Fibroblast of lung (primary cell): ENCODE measurements around the gene NKAIN2. TPM values are rescaled to one million over a fixed set of nuclear protein-coding genes. Genes with fewer than 3 reads are reported as not detected.
A peak's percentile ranks its signal among the peaks of the same experiment; 100 is the strongest.

Source experiments
- DNase-seq, 2 donors: peaks; one replicate each; pipeline versions ENCODE4 v3.0.0 to v3.0.0-alpha.2; 2010; ENCODE audit warnings: low read depth in 2 of 2
- H2AFZ ChIP-seq: 2 replicates; pipeline ENCODE4 v1.5.1; 2012; ENCODE audit warnings: low read length, control low read depth, inconsistent platforms
- H3K27ac ChIP-seq: 2 replicates; pipeline ENCODE4 v1.5.1; 2011; ENCODE audit warnings: low read length, control low read depth; ENCODE audit not compliant: insufficient read depth
- H3K27me3 ChIP-seq: 2 replicates; pipeline ENCODE4 v1.5.1; 2011; ENCODE audit warnings: mild to moderate bottlenecking, low read length; ENCODE audit not compliant: control insufficient read depth, insufficient read depth
- H3K36me3 ChIP-seq: 2 replicates; pipeline ENCODE4 v1.5.1; 2011; ENCODE audit warnings: low read length; ENCODE audit not compliant: control insufficient read depth, insufficient read depth
- H3K4me1 ChIP-seq: 2 replicates; pipeline ENCODE4 v1.5.1; 2011; ENCODE audit warnings: low read length; ENCODE audit not compliant: control insufficient read depth, insufficient read depth; ENCODE audit errors: extremely low read depth
- H3K4me2 ChIP-seq: 2 replicates; pipeline ENCODE4 v1.5.1; 2011; ENCODE audit warnings: low read length, control low read depth; ENCODE audit not compliant: insufficient read depth; ENCODE audit errors: extremely low read depth
- H3K4me3 ChIP-seq, 4 experiments: fragments of 200-600 bp in 1 of 4; sonication (generic) in 1 of 4; replicated peaks in 1 of 4; 2 replicates each; pipeline ENCODE4 v1.5.1; 2011 to 2016; ENCODE audit warnings: low read length in 4 of 4, low read depth in 3 of 4, mild to moderate bottlenecking in 3 of 4, control low read depth in 2 of 4, inconsistent platforms in 1 of 4, mixed read lengths in 1 of 4; ENCODE audit not compliant: insufficient read depth in 1 of 4; ENCODE audit errors: control extremely low read depth in 1 of 4
- H3K79me2 ChIP-seq: 2 replicates; pipeline ENCODE4 v1.5.1; 2012; ENCODE audit warnings: mild to moderate bottlenecking, low read length, inconsistent platforms; ENCODE audit not compliant: control insufficient read depth, insufficient read depth
- H3K9ac ChIP-seq: 2 replicates; pipeline ENCODE4 v1.5.1; 2011; ENCODE audit warnings: mild to moderate bottlenecking, low read length, control low read depth; ENCODE audit not compliant: insufficient read depth
- H3K9me3 ChIP-seq: 2 replicates; pipeline ENCODE4 v1.5.1; 2012; ENCODE audit warnings: low read depth, low read length; ENCODE audit not compliant: control insufficient read depth, insufficient read depth
- H4K20me1 ChIP-seq: 2 replicates; pipeline ENCODE4 v1.5.1; 2011; ENCODE audit warnings: low read length; ENCODE audit not compliant: control insufficient read depth, insufficient read depth; ENCODE audit errors: extremely low read depth
- EZH2 ChIP-seq: IDR thresholded peaks from 2 replicates; pipeline ENCODE4 v1.5.1; 2012; ENCODE audit warnings: low read length, control low read depth, mild to moderate bottlenecking; ENCODE audit errors: missing control alignments
- polyA plus RNA-seq, 2 donors: library from polyadenylated mRNA; depleted of rRNA in 1 of 2; stranded (reverse) in 1 of 2; unstranded in 1 of 2; fragments of >200 nt; gene quantifications; 2 replicates each; pipeline ENCODE4 v1.2.1, GENCODE V29; 2011 to 2012; ENCODE audit warnings: missing spikeins in 1 of 2
- total RNA-seq: library from RNA; depleted of rRNA; stranded (reverse); fragments of >200 nt; gene quantifications from 2 replicates; pipeline ENCODE4 v1.2.1, GENCODE V29; 2014
- TF ChIP-seq, protein P1 (sequence below), 2 donors: IDR thresholded peaks in 1 of 2; conservative IDR thresholded peaks in 1 of 2; 1 replicate in 1 of 2; 2 replicates in 1 of 2; pipeline ENCODE4 v1.5.1; 2011 to 2012; ENCODE audit warnings: low read length in 2 of 2, control low read depth in 1 of 2, inconsistent platforms in 1 of 2, low read depth in 1 of 2, mild to moderate bottlenecking in 1 of 2

NKAIN2 gene
- total and polyA plus RNA-seq, 2 donors (not counting 1 experiment from before 2014, with no cell fraction given) = not detected

DNA sequence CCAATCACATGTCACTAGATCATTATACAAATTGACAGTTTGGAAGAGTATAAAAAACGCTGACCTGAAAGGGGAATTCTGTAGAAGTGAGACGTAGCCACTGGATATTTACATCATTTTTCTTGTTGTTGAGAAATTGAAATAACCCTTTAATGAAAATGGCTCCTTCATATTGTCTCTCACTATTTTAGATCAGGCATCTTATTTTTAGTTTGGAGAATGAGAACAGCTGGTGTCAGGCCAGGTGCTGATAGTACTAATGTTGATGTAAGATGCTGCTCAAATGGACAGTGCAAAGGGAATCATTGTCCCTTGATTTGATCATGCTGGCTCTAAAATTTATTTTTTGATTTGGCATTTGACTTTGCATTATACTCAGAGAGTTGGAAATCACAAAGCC, 17.4 kb downstream of the NKAIN2 start:
- no peak overlapping the region for H3K9ac ChIP-seq
- no peak overlapping the region for H3K4me2 ChIP-seq
- no peak for DNase-seq
- no peaks in the 10 kb centered on the region for H3K4me1 ChIP-seq
- no peak overlapping the region for H3K4me3 ChIP-seq
- no peak for TF ChIP-seq EZH2
- TF ChIP-seq, protein P1, sequence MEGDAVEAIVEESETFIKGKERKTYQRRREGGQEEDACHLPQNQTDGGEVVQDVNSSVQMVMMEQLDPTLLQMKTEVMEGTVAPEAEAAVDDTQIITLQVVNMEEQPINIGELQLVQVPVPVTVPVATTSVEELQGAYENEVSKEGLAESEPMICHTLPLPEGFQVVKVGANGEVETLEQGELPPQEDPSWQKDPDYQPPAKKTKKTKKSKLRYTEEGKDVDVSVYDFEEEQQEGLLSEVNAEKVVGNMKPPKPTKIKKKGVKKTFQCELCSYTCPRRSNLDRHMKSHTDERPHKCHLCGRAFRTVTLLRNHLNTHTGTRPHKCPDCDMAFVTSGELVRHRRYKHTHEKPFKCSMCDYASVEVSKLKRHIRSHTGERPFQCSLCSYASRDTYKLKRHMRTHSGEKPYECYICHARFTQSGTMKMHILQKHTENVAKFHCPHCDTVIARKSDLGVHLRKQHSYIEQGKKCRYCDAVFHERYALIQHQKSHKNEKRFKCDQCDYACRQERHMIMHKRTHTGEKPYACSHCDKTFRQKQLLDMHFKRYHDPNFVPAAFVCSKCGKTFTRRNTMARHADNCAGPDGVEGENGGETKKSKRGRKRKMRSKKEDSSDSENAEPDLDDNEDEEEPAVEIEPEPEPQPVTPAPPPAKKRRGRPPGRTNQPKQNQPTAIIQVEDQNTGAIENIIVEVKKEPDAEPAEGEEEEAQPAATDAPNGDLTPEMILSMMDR (conservative IDR thresholded peaks at IDR 0.05 in 1 of 2, IDR thresholded peaks at IDR 0.05 in 1 of 2; ENCODE audit: low read depth in 1 of 2, low read length in 2 of 2) = no peak
- H2AFZ ChIP-seq = no peak overlapping the region
- H3K27me3 ChIP-seq = no peaks in the 10 kb centered on the region
- H3K27ac ChIP-seq = no peak overlapping the region
- H3K36me3 ChIP-seq = no peaks in the 10 kb centered on the region
- H4K20me1 ChIP-seq = no peaks in the 10 kb centered on the region
- no peaks in the 10 kb centered on the region for H3K79me2 ChIP-seq
- no peaks in the 10 kb centered on the region for H3K9me3 ChIP-seq

DNA sequence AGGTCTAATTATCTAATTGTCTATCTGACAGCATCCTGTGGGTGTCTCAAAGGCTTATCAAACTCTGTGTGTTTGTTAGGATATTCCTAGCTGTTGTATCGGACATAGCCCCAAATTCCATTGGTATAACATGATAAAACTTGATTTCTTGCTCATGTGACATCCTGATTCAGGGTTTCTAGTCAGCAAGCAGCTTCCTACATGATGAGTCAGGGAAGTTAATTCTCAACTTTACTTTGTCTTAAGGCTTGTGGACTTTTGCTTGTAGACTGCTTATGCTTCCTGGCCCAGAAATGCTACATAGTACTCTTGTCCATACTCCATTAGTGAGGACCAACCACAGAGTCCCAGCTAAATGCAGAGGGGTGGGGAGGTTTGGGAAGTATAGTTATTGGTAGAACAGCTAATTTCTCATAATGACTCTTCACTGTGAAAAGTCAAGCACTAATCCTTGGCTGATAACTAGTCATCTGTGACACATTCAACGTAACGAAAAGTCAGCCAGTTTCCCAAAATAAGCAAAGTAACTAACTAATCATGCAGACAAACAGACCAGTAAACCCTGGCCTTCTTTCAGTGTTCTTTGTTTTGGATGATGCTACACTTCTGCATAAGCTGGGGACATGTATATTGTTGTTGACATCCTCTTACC, 25.8 kb downstream of the NKAIN2 start:
- Histone ChIP-seq H3K9me3 (no peaks in the 10 kb centered on the region), H3K27ac (no peak overlapping the region), H3K79me2 (no peaks in the 10 kb centered on the region), H3K4me2 (no peak overlapping the region), H3K4me3 (no peak overlapping the region), H3K27me3 (no peaks in the 10 kb centered on the region), H4K20me1 (no peaks in the 10 kb centered on the region), H3K4me1 (no peaks in the 10 kb centered on the region), H3K9ac (no peak overlapping the region), H2AFZ (no peak overlapping the region), H3K36me3 (no peaks in the 10 kb centered on the region)
- DNase-seq = peak; percentile 66 to 76
- no peak for TF ChIP-seq EZH2
- TF ChIP-seq, protein P1 (conservative IDR thresholded peaks at IDR 0.05 in 1 of 2, IDR thresholded peaks at IDR 0.05 in 1 of 2; ENCODE audit: low read depth in 1 of 2, low read length in 2 of 2) = no peak

DNA sequence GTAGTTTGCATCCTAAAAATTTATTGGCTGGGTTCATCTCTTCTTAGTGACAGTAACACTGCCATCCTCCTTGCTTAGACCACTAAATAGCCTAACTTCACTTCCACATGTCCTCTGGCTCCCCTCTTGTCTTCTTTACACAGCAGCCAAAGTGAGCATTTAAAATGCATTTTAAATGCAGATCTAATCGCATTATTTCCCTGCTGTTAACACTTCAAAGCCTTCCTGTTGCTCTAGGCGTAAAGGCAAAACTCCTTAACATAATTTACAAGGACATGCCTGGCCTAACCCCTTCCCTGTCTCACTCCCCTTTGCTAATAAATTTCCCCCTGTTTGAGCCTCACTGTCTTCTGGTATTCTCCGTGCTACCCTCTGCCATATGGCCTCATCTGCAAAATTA, 26.5 kb downstream of the NKAIN2 start:
- DNase-seq = no peak
- H3K4me3 ChIP-seq = no peak overlapping the region
- no peaks in the 10 kb centered on the region for H4K20me1 ChIP-seq
- no peaks in the 10 kb centered on the region for H3K9me3 ChIP-seq
- H3K27me3 ChIP-seq = no peaks in the 10 kb centered on the region
- no peaks in the 10 kb centered on the region for H3K36me3 ChIP-seq
- H3K4me2 ChIP-seq = no peak overlapping the region
- no peak overlapping the region for H3K27ac ChIP-seq
- H2AFZ ChIP-seq = no peak overlapping the region
- no peaks in the 10 kb centered on the region for H3K79me2 ChIP-seq
- H3K9ac ChIP-seq = no peak overlapping the region
- no peaks in the 10 kb centered on the region for H3K4me1 ChIP-seq
- TF ChIP-seq EZH2 = no peak
- TF ChIP-seq, protein P1 (conservative IDR thresholded peaks at IDR 0.05 in 1 of 2, IDR thresholded peaks at IDR 0.05 in 1 of 2; ENCODE audit: low read depth in 1 of 2, low read length in 2 of 2) = no peak
